ENCODE measurements around the gene TLL2.

The TLL2 gene

DNA sequence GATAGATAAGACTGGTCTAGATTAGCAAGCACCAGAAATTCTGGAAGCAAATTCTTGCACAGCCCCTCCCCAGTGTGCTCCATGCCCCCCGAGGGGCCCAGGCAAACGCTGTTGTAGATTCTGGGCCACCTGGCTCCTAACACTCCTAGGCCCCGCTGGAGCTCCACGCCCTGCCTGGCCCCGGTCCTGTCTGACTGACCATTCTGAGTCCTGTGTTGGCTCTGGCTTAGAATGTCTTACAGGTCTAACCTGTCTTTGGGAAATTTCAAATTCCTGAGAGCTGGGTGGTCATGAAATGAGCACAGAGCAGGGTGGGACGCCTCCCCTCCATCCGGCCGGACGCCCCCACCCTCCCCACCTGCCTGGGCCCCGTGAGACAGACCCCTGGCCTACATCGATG is 142.4 kb downstream of the TLL2 start:
- DNase-seq (ENCODE audit: low spot score) = no peak
- ChIA-PET CTCF (interaction anchor here (0.5 to 1.6 kb wide), 5 partner anchors 12 to 288 kb away, joined by 3 to 8 read pairs (median 5); partner anchors contain the start of genes OPALIN and TLL2), POLR2A (ENCODE audit: low non-redundant PET) (no interaction called here)
- no peak overlapping the region for H3K27ac ChIP-seq
- TF ChIP-seq CTCF (conservative IDR thresholded peaks at IDR 0.05; ENCODE audit: low read depth) = no peak

DNA sequence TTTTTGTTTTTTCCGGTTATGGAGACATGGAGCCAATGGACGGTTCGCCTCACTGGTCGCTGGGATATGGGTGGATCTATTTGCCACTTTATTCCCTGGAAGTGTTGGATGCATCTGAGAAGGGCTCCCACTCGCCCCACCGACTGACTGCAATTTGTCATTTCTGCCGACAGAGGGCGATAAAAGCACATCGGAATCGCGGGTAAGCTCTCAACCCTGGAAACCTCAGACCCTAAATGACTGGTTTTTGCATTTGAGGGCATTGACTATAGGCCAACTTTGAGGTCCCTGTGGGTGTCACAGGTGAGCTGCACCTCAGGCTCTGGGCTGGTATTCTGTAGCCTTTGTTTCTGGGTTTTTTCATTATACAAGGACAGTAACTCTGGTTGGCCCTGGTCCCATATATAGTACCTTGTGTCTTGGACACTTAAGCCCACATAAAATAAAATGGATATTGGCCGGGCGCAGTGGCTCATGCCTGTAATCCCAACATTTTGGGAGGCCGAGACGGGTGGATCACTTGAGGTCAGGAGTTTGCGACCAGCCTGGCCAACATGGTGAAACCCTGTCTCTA is 143.1 kb downstream of the TLL2 start:
- no peak overlapping the region for H3K27ac ChIP-seq
- CTCF ChIA-PET = interaction anchor here (0.6 to 1.7 kb wide), 23 partner anchors 9 to 853 kb away, joined by 3 to 9 read pairs (median 4); partner anchors contain the start of genes OPALIN and TLL2
- DNase-seq (ENCODE audit: low spot score) = peak; percentile 71
- POLR2A ChIA-PET (ENCODE audit: low non-redundant PET) = no interaction called here
- TF ChIP-seq CTCF (conservative IDR thresholded peaks at IDR 0.05; ENCODE audit: low read depth) = peak; percentile 80

DNA sequence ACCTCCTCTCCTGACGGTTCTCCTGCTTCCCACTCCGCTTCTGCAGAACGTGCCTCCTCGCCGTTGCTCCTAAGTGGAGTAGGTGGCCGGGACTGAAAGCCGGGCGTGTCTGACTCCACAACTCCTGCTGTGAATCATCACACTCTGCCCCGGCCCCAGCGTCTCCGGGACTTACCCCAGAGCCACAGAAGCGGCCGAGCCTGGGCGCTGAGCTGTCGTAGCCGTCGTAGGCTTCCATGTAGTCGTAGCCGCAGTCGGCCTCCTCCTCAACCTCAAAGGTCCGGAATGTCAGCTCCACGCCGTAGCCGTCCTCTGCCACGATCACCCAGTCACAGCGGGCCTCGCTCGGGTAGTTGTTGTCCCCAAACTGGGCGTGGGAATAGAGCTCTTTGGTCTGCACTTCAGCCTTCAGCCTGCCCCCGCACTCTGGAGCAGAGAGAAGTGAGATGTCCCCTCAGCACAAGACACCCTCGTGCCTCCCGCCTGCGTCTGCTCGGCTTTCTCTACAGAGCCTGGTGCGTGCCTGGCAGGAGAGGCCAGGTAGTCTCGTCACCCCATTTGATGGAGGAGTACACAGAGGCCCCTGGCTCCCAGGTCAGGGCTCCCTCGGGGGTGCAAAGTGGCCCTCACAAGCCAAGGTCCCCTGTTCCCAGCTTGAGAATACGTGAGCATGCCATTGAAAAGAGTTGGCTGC is 143.7 kb downstream of the TLL2 start:
- ChIA-PET CTCF (interaction anchor here (0.6 to 1.7 kb wide), 21 partner anchors 8 to 703 kb away, joined by 3 to 9 read pairs (median 4); partner anchors contain the start of genes OPALIN and TLL2), POLR2A (ENCODE audit: low non-redundant PET) (no interaction called here)
- no peak for TF ChIP-seq CTCF (conservative IDR thresholded peaks at IDR 0.05; ENCODE audit: low read depth)
- DNase-seq (ENCODE audit: low spot score) = peak; percentile 57
- no peak overlapping the region for H3K27ac ChIP-seq

GRCh38 chr10:96368971-96369370 is 144.8 kb downstream of the TLL2 start:
- no peak for DNase-seq (ENCODE audit: low spot score)
- CTCF ChIA-PET = interaction anchor here (0.6 to 0.7 kb wide), 2 partner anchors 24 to 42 kb away, joined by 4 read pairs; no protein-coding TSS in a partner anchor
- POLR2A ChIA-PET (ENCODE audit: low non-redundant PET) = no interaction called here
- H3K27ac ChIP-seq = no peak overlapping the region
- TF ChIP-seq CTCF (conservative IDR thresholded peaks at IDR 0.05; ENCODE audit: low read depth) = no peak

- POLR2A ChIA-PET (ENCODE audit: low non-redundant PET) = no interaction called here
- no peak overlapping the region for H3K27ac ChIP-seq
- CTCF ChIA-PET = interaction anchor here (1.2 to 1.4 kb wide), 2 partner anchors 29 to 33 kb away, joined by 3 to 4 read pairs; no protein-coding TSS in a partner anchor
- TF ChIP-seq CTCF (conservative IDR thresholded peaks at IDR 0.05; ENCODE audit: low read depth) = no peak
- no peak for DNase-seq (ENCODE audit: low spot score)
Observed at GRCh38 chr10:96367470-96367869, 146.3 kb downstream of the TLL2 start.

- H3K27ac ChIP-seq = no peak overlapping the region
- DNase-seq (ENCODE audit: low spot score) = peak; percentile 58
- no peak for TF ChIP-seq CTCF (conservative IDR thresholded peaks at IDR 0.05; ENCODE audit: low read depth)
- ChIA-PET POLR2A (ENCODE audit: low non-redundant PET) (no interaction called here), CTCF (interaction anchor here (0.6 to 2.0 kb wide), 6 partner anchors 9 to 844 kb away, joined by 3 to 7 read pairs (median 4); partner anchors contain the start of gene TLL2)
Observed at GRCh38 chr10:96366508-96366907, 147.2 kb downstream of the TLL2 start.
